ENCODE measurements around the gene APELA. TPM values are rescaled to one million over a fixed set of nuclear protein-coding genes. Genes with fewer than 3 reads are reported as not detected.
A peak's percentile ranks its signal among the peaks of the same experiment; 100 is the strongest.
"Not testable (repeated sequence)": the region's sequence is repeated elsewhere in the genome, so short reads cannot be mapped to it uniquely, and the experiment has no call there.

APELA gene
- total RNA-seq, 1 experiment from 2014 or later: 140 TPM

GRCh38 chr4:164935363-164935762, 58.4 kb downstream of the APELA start:
- Histone ChIP-seq H2BK5ac (ENCODE audit: insufficient read length, low read length) (no peak overlapping the region), H3K9ac (ENCODE audit: extremely low read depth, insufficient read length, low read length) (no peak overlapping the region), H2BK12ac (ENCODE audit: insufficient read length, low read depth, low read length) (no peak overlapping the region), H3K23me2 (ENCODE audit: insufficient read length, low read depth, low read length, poor library complexity, severe bottlenecking) (peaks cover 4% of the 10 kb centered on the region), H3K23ac (ENCODE audit: insufficient read length, low read depth, low read length) (no peak overlapping the region), H3K27me3 (ENCODE audit: insufficient read depth, low read length) (no peaks in the 10 kb centered on the region), H2AK5ac (ENCODE audit: insufficient read length, low read length) (no peak overlapping the region), H2AFZ (ENCODE audit: low read length) (no peak overlapping the region), H4K5ac (ENCODE audit: insufficient read length, low read depth, low read length) (no peak overlapping the region), H3T11ph (ENCODE audit: low read length) (no peak overlapping the region), H3K79me1 (ENCODE audit: insufficient read depth, low read depth, low read length, poor library complexity, severe bottlenecking) (no peaks in the 10 kb centered on the region), H3K14ac (ENCODE audit: insufficient read depth, low read length) (no peak overlapping the region), H2BK120ac (ENCODE audit: low read depth, low read length, poor library complexity, severe bottlenecking) (no peak overlapping the region), H3K79me2 (ENCODE audit: insufficient read depth, low read length) (no peaks in the 10 kb centered on the region), H3K4ac (ENCODE audit: low read depth, low read length) (no peak overlapping the region), H3K9me3 (ENCODE audit: control insufficient read depth, low read depth, low read length) (no peaks in the 10 kb centered on the region), H4K8ac (replicated peaks; ENCODE audit: insufficient read length, low read depth, low read length) (no peak overlapping the region), H3K4me1 (ENCODE audit: insufficient read depth, low read length) (no peaks in the 10 kb centered on the region), H4K20me1 (ENCODE audit: control insufficient read depth, insufficient read depth, insufficient read length) (no peaks in the 10 kb centered on the region), H4K91ac (ENCODE audit: insufficient read length, low read depth, low read length) (no peak overlapping the region), H2BK20ac (ENCODE audit: low read depth, low read length, poor library complexity, severe bottlenecking) (no peak overlapping the region), H3K18ac (ENCODE audit: insufficient read length, low read depth, low read length) (no peak overlapping the region), H3K56ac (ENCODE audit: insufficient read length, low read depth, low read length) (no peak overlapping the region), H3K4me2 (ENCODE audit: insufficient read depth, insufficient read length, low read length) (no peak overlapping the region), H2BK15ac (ENCODE audit: low read depth, low read length) (no peak overlapping the region), H3K27ac (ENCODE audit: insufficient read length, low read depth, low read length) (no peak overlapping the region)
- no peak overlapping the region for H3K4me3 Mint-ChIP-seq
- no CpG with 5 or more reads among the region's 1 CpG for WGBS (ENCODE audit: extremely low coverage, insufficient read length, low lambda C conversion rate)
- H3K27me3 Mint-ChIP-seq (ENCODE audit: low read depth): no peaks in the 10 kb centered on the region; the same call in 1 of the 2 replicates
- H3K9me3 Mint-ChIP-seq: no peaks in the 10 kb centered on the region
- peak; percentile 51 for DNase-seq
- 0 out of 7 replicates have a peak overlapping the region, but pooled peaks of 1 of the 3 experiments have one; percentile 15 for H3K27ac Mint-ChIP-seq
- peak; percentile 72 for TF ChIP-seq CTCF (conservative IDR thresholded peaks at IDR 0.05)
- H3K4me1 Mint-ChIP-seq: peaks cover 35 to 36% of the 10 kb centered on the region in 2 experiments
- no peaks in the 10 kb centered on the region for H3K36me3 Mint-ChIP-seq (ENCODE audit: insufficient read depth in 1 of 3, low read depth in 3 of 3)

- not testable (repeated sequence) for H4K8ac ChIP-seq (replicated peaks; ENCODE audit: insufficient read length, low read depth, low read length); H2AK5ac ChIP-seq (ENCODE audit: insufficient read length, low read length); H3K14ac ChIP-seq (ENCODE audit: insufficient read depth, low read length); H2BK5ac ChIP-seq (ENCODE audit: insufficient read length, low read length); H3K79me1 ChIP-seq (ENCODE audit: insufficient read depth, low read depth, low read length, poor library complexity, severe bottlenecking); H3K27ac ChIP-seq (ENCODE audit: insufficient read length, low read depth, low read length); H4K20me1 ChIP-seq (ENCODE audit: control insufficient read depth, insufficient read depth, insufficient read length); H3K18ac ChIP-seq (ENCODE audit: insufficient read length, low read depth, low read length); H4K91ac ChIP-seq (ENCODE audit: insufficient read length, low read depth, low read length); H3K4me2 ChIP-seq (ENCODE audit: insufficient read depth, insufficient read length, low read length); H3K23me2 ChIP-seq (ENCODE audit: insufficient read length, low read depth, low read length, poor library complexity, severe bottlenecking); DNase-seq; H2BK12ac ChIP-seq (ENCODE audit: insufficient read length, low read depth, low read length); H2BK20ac ChIP-seq (ENCODE audit: low read depth, low read length, poor library complexity, severe bottlenecking); H2AFZ ChIP-seq (ENCODE audit: low read length); H2BK120ac ChIP-seq (ENCODE audit: low read depth, low read length, poor library complexity, severe bottlenecking); H3K9ac ChIP-seq (ENCODE audit: extremely low read depth, insufficient read length, low read length); H3K9me3 ChIP-seq (ENCODE audit: control insufficient read depth, low read depth, low read length); H3K9me3 Mint-ChIP-seq; H3K27me3 Mint-ChIP-seq (ENCODE audit: low read depth); H3K56ac ChIP-seq (ENCODE audit: insufficient read length, low read depth, low read length); H2BK15ac ChIP-seq (ENCODE audit: low read depth, low read length); H3K4me3 Mint-ChIP-seq; H3K27me3 ChIP-seq (ENCODE audit: insufficient read depth, low read length); H3K23ac ChIP-seq (ENCODE audit: insufficient read length, low read depth, low read length); H4K5ac ChIP-seq (ENCODE audit: insufficient read length, low read depth, low read length); H3K79me2 ChIP-seq (ENCODE audit: insufficient read depth, low read length); H3K4ac ChIP-seq (ENCODE audit: low read depth, low read length); H3T11ph ChIP-seq (ENCODE audit: low read length); H3K36me3 Mint-ChIP-seq (ENCODE audit: insufficient read depth in 1 of 3, low read depth in 3 of 3); H3K4me1 ChIP-seq (ENCODE audit: insufficient read depth, low read length)
- WGBS (ENCODE audit: extremely low coverage, insufficient read length, low lambda C conversion rate): no CpG with 5 or more reads among the region's 9 CpGs
- Mint-ChIP-seq H3K27ac (peak overlapping the region in 2 of 3 experiments; percentile 61 to 71; a peak in 3 of 7 replicates), H3K4me1 (peaks cover 35% of the 10 kb centered on the region in 2 experiments)
These were observed 59.1 kb downstream of the APELA start for GRCh38 chr4:164935865-164936606.

Data from H9 (cell line).